NCI-H510A treated with DMSO at 0.1 percent for 48 hours (cell line): Measurements from ENCODE around the gene CHCHD1.
"Not testable (repeated sequence)": the region's sequence is repeated elsewhere in the genome, so short reads cannot be mapped to it uniquely, and the experiment has no call there.

Experiments
- DNase-seq: peaks from one replicate; lab custom pipeline; 2025; lab: John Stamatoyannopoulos, UW

Gene CHCHD1

GRCh38 chr10:73781879-73782748 lies at the start of gene CHCHD1:
Gene CHCHD1 (plus strand): TSS chr10:73782048. CDS start chr10:73782076, 28 bp downstream.
- peak; percentile 88 for DNase-seq

- DNase-seq: no peak
Measured at GRCh38 chr10:73732426-73732825, 49.4 kb upstream of the CHCHD1 start.

DNA sequence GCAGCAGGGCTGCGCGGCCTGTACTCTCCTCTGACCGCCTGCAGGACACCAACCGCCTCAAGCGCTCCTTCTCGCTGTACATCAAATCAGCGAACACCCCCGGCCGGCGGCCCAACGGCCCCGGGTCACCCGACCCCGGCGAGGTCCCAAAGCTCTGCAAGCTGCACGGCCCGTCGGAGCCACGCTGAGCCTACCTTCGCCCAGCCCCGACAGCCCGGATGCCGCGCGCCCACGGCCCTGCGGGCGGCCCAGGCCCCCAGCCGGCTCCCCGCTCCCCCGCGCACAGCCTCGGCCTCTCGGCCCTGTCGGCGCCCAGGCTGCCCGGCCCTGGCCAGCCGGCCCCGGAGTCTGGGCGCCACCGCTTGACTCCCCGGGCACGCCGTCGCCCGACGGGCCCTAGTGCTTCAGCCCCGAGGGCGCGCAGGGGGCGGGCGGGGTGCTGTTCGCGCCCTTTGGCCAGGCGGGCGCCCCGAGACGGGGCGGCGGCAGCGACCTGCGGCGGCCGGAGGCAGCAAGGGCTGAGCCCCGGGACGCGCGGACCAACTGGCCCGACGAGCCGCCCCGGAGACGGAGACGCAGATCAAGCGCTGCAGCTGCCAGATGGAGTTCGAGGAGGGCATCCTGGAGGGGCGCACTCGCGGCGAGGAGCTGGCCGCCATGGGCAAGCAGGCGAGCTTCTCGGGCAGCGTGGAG lies 48.8 kb upstream of the CHCHD1 start:
- DNase-seq: no peak

GRCh38 chr10:73734028-73734720 lies 47.7 kb upstream of the CHCHD1 start:
- DNase-seq: no peak

GRCh38 chr10:73734796-73735305 lies 47.0 kb upstream of the CHCHD1 start:
- no peak for DNase-seq

DNA sequence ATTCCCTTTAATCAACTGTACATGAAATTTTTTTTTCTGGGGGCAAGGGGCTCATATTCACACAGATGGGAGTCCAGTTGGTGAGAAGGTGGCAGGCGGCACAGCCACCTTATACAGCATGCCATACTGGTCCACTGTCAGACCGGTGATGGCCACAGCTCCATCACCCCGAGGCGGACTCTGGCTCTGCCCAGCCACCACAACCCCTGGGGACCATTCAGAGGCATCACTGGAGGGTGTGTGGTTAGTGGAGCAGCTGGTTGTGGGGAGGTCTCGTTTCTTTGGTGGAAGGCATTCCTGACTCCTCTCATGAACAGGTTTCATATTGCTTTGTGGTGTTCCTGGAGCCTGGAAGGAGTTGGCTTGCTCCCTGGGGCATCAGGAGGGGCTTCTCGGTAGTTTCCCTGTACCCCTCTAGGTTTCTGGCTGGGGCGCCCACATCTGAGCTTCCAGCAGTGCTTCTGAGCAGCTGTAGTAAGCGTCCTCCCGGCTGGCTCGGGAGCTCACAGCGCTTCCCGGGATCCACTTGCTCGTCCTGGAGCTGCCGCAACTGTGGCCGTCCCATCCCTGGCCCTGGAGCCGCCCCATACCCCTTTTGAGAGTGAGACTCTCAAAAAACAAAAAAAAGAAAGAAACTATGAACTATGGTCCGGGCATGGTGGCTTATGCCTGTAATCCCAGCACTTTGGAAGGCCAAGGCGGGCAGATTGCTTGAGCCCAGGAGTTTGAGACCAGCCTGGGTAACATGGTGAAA lies 41.2 kb upstream of the CHCHD1 start:
- not testable (repeated sequence) for DNase-seq

GRCh38 chr10:73742454-73742734 lies 39.5 kb upstream of the CHCHD1 start:
- no peak for DNase-seq

GRCh38 chr10:73743327-73743904 lies 38.4 kb upstream of the CHCHD1 start:
- no peak for DNase-seq

DNA sequence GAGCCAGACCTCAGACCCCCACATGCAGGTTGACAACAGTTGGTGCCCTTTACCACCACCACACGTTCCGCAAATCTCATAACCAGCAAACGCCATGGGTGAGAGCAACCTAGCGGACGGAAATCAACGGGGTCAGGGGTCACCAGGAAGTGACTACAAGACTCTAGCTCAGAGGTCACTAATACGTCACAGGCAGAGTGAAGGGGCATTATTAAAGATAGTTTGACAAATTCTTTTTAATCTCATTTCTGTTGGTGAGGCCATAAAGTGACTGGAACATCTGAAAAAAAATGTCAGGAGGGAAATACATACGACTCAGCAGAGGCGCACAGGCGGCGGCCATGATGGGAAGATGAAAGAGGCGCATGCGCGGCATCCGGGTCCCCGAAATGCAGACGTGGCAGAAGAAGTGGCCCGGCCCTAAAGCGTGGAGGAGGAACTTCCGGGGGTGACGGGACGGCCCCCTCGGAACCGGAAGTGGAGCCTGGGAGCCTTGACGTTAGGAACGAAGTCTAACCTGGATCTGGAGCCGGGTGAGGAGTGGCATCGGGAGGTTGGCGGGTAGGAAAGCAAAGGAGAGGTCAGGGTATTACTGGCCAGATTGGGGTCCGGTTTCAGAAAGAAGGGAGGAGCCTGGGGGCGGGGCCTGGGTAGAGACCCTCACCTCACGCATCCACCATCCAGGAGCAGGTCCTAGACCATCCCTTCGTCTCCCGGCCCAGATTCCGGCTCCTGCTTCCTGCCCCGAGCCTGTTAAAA lies 37.8 kb upstream of the CHCHD1 start, which contains the start of gene SEC24C:
Gene SEC24C (plus strand): TSS at position 468 of the 759 bp plus-strand sequence. CDS start 2,461 bp downstream, outside the sequence.
- peak; percentile 98 for DNase-seq

GRCh38 chr10:73744664-73744975 lies 37.2 kb upstream of the CHCHD1 start:
- no peak for DNase-seq

DNA sequence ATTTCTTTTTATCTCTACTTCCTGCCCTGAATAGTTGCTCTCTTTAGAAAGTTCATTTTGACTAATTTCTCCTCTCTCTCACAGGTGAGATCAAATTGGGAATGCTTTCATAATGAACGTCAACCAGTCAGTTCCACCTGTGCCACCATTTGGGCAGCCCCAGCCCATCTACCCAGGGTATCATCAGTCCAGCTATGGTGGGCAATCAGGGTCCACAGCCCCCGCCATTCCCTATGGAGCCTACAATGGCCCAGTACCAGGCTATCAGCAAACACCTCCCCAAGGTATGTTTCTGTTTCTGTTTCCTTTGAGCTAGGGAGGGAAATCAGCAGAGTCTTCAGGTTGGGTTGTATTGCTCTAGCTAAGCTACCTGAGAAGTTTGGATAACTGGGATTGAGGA lies 35.1 kb upstream of the CHCHD1 start:
- no peak for DNase-seq

- DNase-seq: no peak
Measured at GRCh38 chr10:73750819-73751218, 31.0 kb upstream of the CHCHD1 start.

- no peak for DNase-seq
Measured at GRCh38 chr10:73756183-73756582, 25.7 kb upstream of the CHCHD1 start.

- DNase-seq: peak; percentile 91
Measured at GRCh38 chr10:73758704-73759511, 22.9 kb upstream of the CHCHD1 start.

DNA sequence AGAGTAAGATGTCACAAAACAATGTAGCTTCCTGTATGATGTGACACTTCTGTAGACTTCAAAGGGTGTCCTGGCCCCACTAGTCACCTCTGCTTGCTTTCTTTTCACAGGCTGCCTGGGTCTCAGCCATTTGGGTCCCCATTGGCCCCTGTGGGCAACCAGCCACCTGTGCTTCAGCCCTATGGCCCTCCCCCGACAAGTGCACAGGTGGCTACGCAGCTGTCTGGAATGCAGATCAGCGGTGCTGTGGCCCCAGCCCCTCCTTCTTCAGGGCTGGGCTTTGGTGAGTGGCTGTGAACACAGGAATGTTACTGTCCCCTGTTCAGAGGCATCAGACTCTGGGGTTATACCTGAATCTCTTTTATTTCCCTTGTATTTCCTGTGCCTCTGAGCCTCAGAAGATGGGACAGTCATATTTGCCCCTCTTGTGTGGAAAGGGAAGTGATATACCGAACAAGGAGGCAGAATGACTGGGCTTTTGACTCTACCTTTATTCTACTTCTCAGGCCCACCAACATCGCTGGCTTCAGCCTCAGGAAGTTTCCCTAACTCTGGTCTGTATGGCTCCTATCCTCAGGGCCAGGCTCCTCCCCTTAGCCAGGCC lies 22.2 kb upstream of the CHCHD1 start:
- peak; percentile 91 for DNase-seq

GRCh38 chr10:73761781-73762180 lies 20.1 kb upstream of the CHCHD1 start:
- no peak for DNase-seq

DNA sequence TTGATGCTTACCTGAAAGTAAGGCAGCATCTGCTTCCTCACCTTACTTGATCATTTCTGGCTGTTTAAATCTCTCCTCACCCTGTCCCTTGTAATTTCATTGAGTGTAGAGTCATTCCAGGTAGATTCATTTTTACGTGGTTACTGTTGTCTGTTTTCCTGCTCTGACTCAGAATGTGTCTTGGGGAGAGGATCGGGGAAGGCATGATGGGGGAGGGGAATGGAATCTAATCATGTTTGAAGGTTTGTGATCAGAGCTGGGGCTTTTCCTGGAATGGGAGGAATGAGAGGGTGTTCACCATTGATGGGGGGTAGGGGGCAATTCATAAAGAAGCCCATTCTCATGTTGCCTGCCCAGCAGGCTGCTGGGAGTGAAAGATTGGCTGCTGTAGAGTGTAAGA lies 18.9 kb upstream of the CHCHD1 start:
- DNase-seq: no peak

DNA sequence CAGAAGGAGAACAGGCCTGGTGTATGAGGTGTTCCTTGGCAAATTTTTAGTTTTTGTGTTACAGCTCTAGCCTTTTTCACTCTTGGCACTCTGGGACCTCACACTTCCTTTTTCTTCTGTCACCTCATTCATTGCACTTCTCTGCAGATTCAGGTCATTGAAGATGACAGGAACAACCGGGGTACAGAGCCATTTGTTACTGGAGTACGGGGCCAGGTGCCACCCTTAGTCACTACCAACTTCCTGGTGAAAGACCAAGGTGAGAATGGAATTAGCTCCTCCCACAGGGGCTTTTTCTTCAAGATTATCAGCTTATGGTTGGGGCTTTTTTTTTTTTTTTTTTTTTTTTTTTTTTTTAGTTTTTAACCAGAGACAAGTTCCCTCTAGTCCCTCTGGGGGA lies 18.5 kb upstream of the CHCHD1 start:
- DNase-seq: no peak

- DNase-seq: no peak
Measured at GRCh38 chr10:73765066-73765465, 16.8 kb upstream of the CHCHD1 start.

GRCh38 chr10:73768881-73769280 lies 13.0 kb upstream of the CHCHD1 start:
- peak; percentile 79 for DNase-seq
